Activated CD4-positive, alpha-beta T cell treated with anti-CD3 and anti-CD28 coated beads for 48 hours (primary cell): ENCODE data around the gene MPV17L2.
A peak's percentile ranks its signal among the peaks of the same experiment; 100 is the strongest.

Experiments used
- DNase-seq: peaks from one replicate; pipeline ENCODE4 v3.0.0-alpha.2; 2020

MPV17L2 gene

GRCh38 chr19:18160971-18161635 lies 31.9 kb upstream of the MPV17L2 start:
- peak; percentile 83 for DNase-seq

- DNase-seq, result no peak
Measured at GRCh38 chr19:18161636-18162002, 31.4 kb upstream of the MPV17L2 start.

- no peak for DNase-seq
Measured at GRCh38 chr19:18164072-18164471, 28.9 kb upstream of the MPV17L2 start.

GRCh38 chr19:18165794-18166544 lies 27.0 kb upstream of the MPV17L2 start:
- no peak for DNase-seq

GRCh38 chr19:18167011-18167410 lies 26.0 kb upstream of the MPV17L2 start:
- DNase-seq, result no peak

GRCh38 chr19:18167975-18168645 lies 24.9 kb upstream of the MPV17L2 start:
- DNase-seq, result peak; percentile 76

- no peak for DNase-seq
Measured at GRCh38 chr19:18168673-18169381, 24.2 kb upstream of the MPV17L2 start.

- no peak for DNase-seq
Measured at GRCh38 chr19:18170714-18171255, 22.2 kb upstream of the MPV17L2 start.

- DNase-seq, result no peak
Measured at GRCh38 chr19:18171605-18172327, 21.3 kb upstream of the MPV17L2 start.

- no peak for DNase-seq
Measured at GRCh38 chr19:18172331-18173053, 20.5 kb upstream of the MPV17L2 start.

- no peak for DNase-seq
Measured at GRCh38 chr19:18173054-18173571, 19.9 kb upstream of the MPV17L2 start.

- DNase-seq, result peak; percentile 73
Measured at GRCh38 chr19:18173572-18174288, 19.3 kb upstream of the MPV17L2 start, which contains the start of gene IFI30. TSS of gene IFI30 (plus strand) at chr19:18173813. CDS start at chr19:18173842, 29 bp downstream.

- DNase-seq, result no peak
Measured at GRCh38 chr19:18174983-18175382, 18.0 kb upstream of the MPV17L2 start.

GRCh38 chr19:18176367-18177310 lies 16.4 kb upstream of the MPV17L2 start:
- DNase-seq, result no peak

GRCh38 chr19:18179957-18180356 lies 13.1 kb upstream of the MPV17L2 start:
- no peak for DNase-seq

GRCh38 chr19:18183529-18183928 lies 9.5 kb upstream of the MPV17L2 start:
- DNase-seq, result no peak

GRCh38 chr19:18185538-18185937 lies 7.5 kb upstream of the MPV17L2 start:
- no peak for DNase-seq

GRCh38 chr19:18190278-18190677 lies 2.7 kb upstream of the MPV17L2 start:
- DNase-seq, result no peak

GRCh38 chr19:18191640-18192062 lies 1.4 kb upstream of the MPV17L2 start:
- DNase-seq, result no peak
